Left ventricle myocardium inferior (tissue), 1 donor: ENCODE data around the gene ZNF764. TPM values are rescaled to one million over a fixed set of nuclear protein-coding genes. Genes with fewer than 3 reads are reported as not detected.
A peak's percentile ranks its signal among the peaks of the same experiment; 100 is the strongest.
"Not testable (repeated sequence)": the region's sequence is repeated elsewhere in the genome, so short reads cannot be mapped to it uniquely, and the experiment has no call there.

Experiments used
- DNase-seq: peaks from one replicate; pipeline ENCODE4 v3.0.0-alpha.2; 2020
- H3K27ac ChIP-seq: fragments of 200-600 bp; replicated peaks from 2 replicates; pipeline ENCODE4 v1.8.0; 2021
- H3K27me3 ChIP-seq: fragments of 200-600 bp; 2 replicates; pipeline ENCODE4 v1.8.0; 2021; ENCODE audit warnings: low read depth
- H3K36me3 ChIP-seq: fragments of 200-600 bp; 2 replicates; pipeline ENCODE4 v1.8.0; 2021
- H3K4me1 ChIP-seq: fragments of 200-600 bp; 2 replicates; pipeline ENCODE4 v1.8.0; 2021
- H3K4me3 ChIP-seq: fragments of 200-600 bp; 2 replicates; pipeline ENCODE4 v1.8.0; 2021; ENCODE audit warnings: mild to moderate bottlenecking, moderate library complexity
- H3K9me3 ChIP-seq: fragments of 200-600 bp; replicated peaks from 2 replicates; pipeline ENCODE4 v1.8.0; 2021
- CTCF ChIP-seq: fragments of 200-600 bp; IDR thresholded peaks from 2 replicates; pipeline ENCODE4 v1.8.0; 2021; ENCODE audit warnings: antibody characterized with exemption, mild to moderate bottlenecking, borderline replicate concordance
- intact Hi-C: fragments of 100-400 bp; cut with micrococcal nuclease; formaldehyde crosslinking; loops from one replicate; pipeline ENCODE4 v1.11.0; 2022
- total RNA-seq: library from RNA; stranded (reverse); fragmentation: NEBNext Ultra II Directional; extraction: Animal tissue kit (Norgen Biotek cat#: 25700); gene quantifications from one replicate; pipeline ENCODE4 v1.2.1, GENCODE V29; 2021
- donor health status: DM: no; HTN: yes; CAD: no; lungs with severe emphysema.

The ZNF764 gene
- total RNA-seq, 1 donor from 2014 or later = 8.9 TPM

- TF ChIP-seq CTCF = no peak
- Histone ChIP-seq H3K27ac (peak overlapping the region; percentile 25), H3K36me3 (peaks cover 47% of the 10 kb centered on the region), H3K27me3 (no peaks in the 10 kb centered on the region), H3K4me3 (no peak overlapping the region), H3K9me3 (peaks cover 3% of the 10 kb centered on the region), H3K4me1 (peaks cover 20% of the 10 kb centered on the region)
- intact Hi-C loops = no loop called here
- no peak for DNase-seq
These were observed 44.6 kb upstream of the ZNF764 start for GRCh38 chr16:30602616-30603277.

GRCh38 chr16:30601966-30602365 lies 43.8 kb upstream of the ZNF764 start:
- Histone ChIP-seq H3K4me3 (no peak overlapping the region), H3K27ac (peak overlapping the region; percentile 7), H3K9me3 (peaks cover 3% of the 10 kb centered on the region), H3K4me1 (peaks cover 20% of the 10 kb centered on the region), H3K27me3 (no peaks in the 10 kb centered on the region), H3K36me3 (peaks cover 40% of the 10 kb centered on the region)
- no peak for DNase-seq
- intact Hi-C loops = no loop called here
- TF ChIP-seq CTCF = no peak

GRCh38 chr16:30600929-30601328 lies 42.8 kb upstream of the ZNF764 start:
- intact Hi-C loops = no loop called here
- no peaks in the 10 kb centered on the region for H3K27me3 ChIP-seq
- peaks cover 3% of the 10 kb centered on the region for H3K9me3 ChIP-seq
- no peak for TF ChIP-seq CTCF
- no peak overlapping the region for H3K4me3 ChIP-seq
- no peak overlapping the region for H3K27ac ChIP-seq
- H3K36me3 ChIP-seq = peaks cover 29% of the 10 kb centered on the region
- peaks cover 20% of the 10 kb centered on the region for H3K4me1 ChIP-seq
- DNase-seq = no peak

- H3K9me3 ChIP-seq = peaks cover 3% of the 10 kb centered on the region
- intact Hi-C loops = no loop called here
- no peaks in the 10 kb centered on the region for H3K27me3 ChIP-seq
- H3K4me3 ChIP-seq = no peak overlapping the region
- TF ChIP-seq CTCF = no peak
- H3K4me1 ChIP-seq = peaks cover 20% of the 10 kb centered on the region
- H3K27ac ChIP-seq = no peak overlapping the region
- DNase-seq = no peak
- peaks cover 24% of the 10 kb centered on the region for H3K36me3 ChIP-seq
These were observed 42.0 kb upstream of the ZNF764 start for GRCh38 chr16:30600215-30600614.

GRCh38 chr16:30592871-30593270 lies 34.7 kb upstream of the ZNF764 start:
- H3K27me3 ChIP-seq = no peaks in the 10 kb centered on the region
- H3K4me1 ChIP-seq = no peaks in the 10 kb centered on the region
- no peak overlapping the region for H3K4me3 ChIP-seq
- H3K9me3 ChIP-seq = no peaks in the 10 kb centered on the region
- no peak for DNase-seq
- H3K27ac ChIP-seq = no peak overlapping the region
- no peak for TF ChIP-seq CTCF
- intact Hi-C loops = no loop called here
- no peaks in the 10 kb centered on the region for H3K36me3 ChIP-seq

GRCh38 chr16:30590869-30591268 lies 32.7 kb upstream of the ZNF764 start:
- intact Hi-C loops, H3K27ac ChIP-seq, H3K4me1 ChIP-seq, H3K4me3 ChIP-seq, H3K36me3 ChIP-seq, DNase-seq, H3K27me3 ChIP-seq, H3K9me3 ChIP-seq: not testable (repeated sequence)

GRCh38 chr16:30589582-30589981 lies 31.4 kb upstream of the ZNF764 start:
- intact Hi-C loops, H3K27ac ChIP-seq, DNase-seq, H3K9me3 ChIP-seq, H3K4me3 ChIP-seq, H3K36me3 ChIP-seq, H3K27me3 ChIP-seq: not testable (repeated sequence)
- peaks cover 20% of the 10 kb centered on the region for H3K4me1 ChIP-seq
